GM18520 (cell line): Measurements from ENCODE around the gene PIP4K2B.
A peak's percentile ranks its signal among the peaks of the same experiment; 100 is the strongest.
"Not testable (repeated sequence)": the region's sequence is repeated elsewhere in the genome, so short reads cannot be mapped to it uniquely, and the experiment has no call there.

ENCODE experiments used
- ATAC-seq: cut with Tn5 transposase; IDR thresholded peaks from one replicate; pipeline ENCODE4 v1.9.1; 2021; ENCODE audit not compliant: unreplicated experiment

The PIP4K2B gene

GRCh38 chr17:38730526-38731379, 68.6 kb downstream of the PIP4K2B start:
- ATAC-seq, result no peak

DNA sequence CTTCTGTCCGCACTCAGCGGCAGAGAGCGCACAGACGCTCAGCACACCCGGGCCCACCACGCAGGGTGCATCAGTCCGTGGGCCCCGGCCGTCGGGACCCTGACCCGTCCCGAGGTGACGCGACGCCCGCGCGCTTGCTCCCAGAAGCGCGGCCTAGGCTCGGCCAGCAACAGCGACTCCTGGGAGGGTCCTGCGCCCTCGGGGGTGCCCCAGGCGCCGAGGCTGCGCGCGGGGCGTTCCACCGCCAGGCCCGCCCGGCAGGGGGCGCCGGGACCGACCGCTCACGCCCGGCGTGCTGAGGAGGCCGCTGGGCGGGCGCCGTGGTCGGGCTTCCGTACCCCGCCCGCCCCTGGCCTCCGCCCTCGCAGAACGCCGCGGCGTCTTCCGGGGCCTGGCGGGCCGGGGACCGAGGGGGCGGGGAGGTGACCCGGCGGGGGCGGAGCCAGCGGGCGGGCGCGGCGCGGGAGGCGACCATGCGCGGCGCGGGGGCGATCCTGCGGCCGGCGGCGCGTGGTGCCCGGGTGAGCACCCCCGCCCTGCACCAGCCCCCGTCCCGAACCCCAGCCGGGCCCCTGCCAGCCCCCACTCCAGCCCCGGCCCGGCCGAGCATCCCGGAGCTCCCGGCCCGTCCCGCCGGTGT, 69.3 kb downstream of the PIP4K2B start, which contains the start of gene CISD3:
Gene CISD3 (plus strand): TSS at position 456 of the 640 bp plus-strand sequence. CDS start 18 bp downstream, at position 474.
- ATAC-seq, result peak; percentile 69

GRCh38 chr17:38729368-38729885, 69.9 kb downstream of the PIP4K2B start:
- no peak for ATAC-seq

GRCh38 chr17:38728290-38728831, 71.0 kb downstream of the PIP4K2B start:
- ATAC-seq, result no peak

DNA sequence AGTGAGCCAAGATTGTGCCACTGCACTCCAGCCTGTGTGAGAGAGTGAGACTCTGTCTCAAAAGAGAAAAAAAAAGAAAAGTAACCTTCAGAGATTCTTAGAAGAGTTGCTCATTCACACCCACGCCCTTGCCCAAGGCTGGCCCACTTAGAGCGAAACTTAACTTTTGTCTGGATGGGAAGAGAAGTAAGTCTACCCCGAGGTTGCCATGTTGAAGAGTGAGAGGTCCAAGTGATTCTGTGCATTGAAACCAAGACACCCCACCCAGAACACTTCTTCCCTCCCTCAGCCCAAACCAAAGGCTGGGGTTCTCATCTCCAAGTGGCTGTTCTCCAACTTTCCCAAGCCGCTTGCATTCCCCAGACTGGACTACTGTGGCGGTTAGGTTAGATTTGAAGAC, 71.6 kb downstream of the PIP4K2B start:
- ATAC-seq, result no peak

GRCh38 chr17:38726145-38726544, 73.2 kb downstream of the PIP4K2B start:
- ATAC-seq, result not testable (repeated sequence)

DNA sequence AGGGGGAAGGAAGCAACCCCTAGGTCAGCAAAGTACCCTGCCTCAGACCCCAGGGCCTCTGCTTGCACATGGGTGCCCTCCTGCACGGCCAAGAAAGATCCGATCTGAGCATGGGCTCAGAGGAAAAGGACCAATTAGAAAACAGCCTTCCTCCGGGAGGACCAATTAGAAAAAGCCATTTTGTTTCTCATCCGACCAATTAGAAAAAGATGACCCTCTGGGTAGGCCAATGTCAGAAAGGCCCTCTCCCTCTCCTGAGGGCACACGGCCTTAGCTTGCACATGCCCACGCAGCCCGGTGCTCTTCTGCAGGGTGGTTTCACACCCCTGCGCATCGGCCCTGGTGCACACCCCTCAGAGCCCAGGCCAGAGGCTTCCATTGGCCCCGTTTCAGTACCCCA, 74.3 kb downstream of the PIP4K2B start:
- ATAC-seq, result no peak

- no peak for ATAC-seq
Observed at GRCh38 chr17:38724337-38724988, 74.9 kb downstream of the PIP4K2B start.

DNA sequence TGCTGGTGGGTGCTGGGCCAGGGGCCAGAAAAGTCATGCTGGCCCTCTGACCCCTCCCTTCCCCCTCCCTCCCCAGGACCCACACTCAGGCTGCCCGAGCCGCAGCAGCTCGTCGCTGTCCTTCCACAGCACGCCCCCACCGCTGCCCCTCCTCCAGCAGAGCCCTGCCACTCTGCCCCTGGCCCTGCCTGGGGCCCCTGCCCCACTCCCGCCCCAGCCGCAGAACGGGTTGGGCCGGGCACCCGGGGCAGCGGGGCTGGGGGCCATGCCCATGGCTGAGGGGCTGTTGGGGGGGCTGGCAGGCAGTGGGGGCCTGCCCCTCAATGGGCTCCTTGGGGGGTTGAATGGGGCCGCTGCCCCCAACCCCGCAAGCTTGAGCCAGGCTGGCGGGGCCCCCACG, 77.6 kb downstream of the PIP4K2B start:
- no peak for ATAC-seq

DNA sequence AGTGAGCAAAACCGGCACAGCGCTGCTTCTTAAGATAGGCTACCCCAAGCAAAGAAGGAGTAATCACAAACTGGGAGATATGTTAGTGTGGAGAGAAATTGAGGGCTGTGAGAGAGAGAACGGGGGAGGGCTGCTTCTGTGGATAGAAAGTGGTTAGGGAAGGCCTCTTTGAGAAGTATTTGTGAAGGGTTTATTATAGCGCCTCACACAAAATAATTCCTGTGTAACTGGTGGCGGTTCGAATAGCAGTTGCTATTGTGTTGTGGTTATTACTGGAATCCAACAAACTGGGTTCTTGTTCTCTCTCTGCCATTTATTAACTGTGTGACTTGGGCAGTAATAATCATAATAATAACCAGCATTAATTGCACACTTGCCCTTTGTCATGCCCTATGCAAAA, 78.4 kb downstream of the PIP4K2B start:
- ATAC-seq, result no peak

DNA sequence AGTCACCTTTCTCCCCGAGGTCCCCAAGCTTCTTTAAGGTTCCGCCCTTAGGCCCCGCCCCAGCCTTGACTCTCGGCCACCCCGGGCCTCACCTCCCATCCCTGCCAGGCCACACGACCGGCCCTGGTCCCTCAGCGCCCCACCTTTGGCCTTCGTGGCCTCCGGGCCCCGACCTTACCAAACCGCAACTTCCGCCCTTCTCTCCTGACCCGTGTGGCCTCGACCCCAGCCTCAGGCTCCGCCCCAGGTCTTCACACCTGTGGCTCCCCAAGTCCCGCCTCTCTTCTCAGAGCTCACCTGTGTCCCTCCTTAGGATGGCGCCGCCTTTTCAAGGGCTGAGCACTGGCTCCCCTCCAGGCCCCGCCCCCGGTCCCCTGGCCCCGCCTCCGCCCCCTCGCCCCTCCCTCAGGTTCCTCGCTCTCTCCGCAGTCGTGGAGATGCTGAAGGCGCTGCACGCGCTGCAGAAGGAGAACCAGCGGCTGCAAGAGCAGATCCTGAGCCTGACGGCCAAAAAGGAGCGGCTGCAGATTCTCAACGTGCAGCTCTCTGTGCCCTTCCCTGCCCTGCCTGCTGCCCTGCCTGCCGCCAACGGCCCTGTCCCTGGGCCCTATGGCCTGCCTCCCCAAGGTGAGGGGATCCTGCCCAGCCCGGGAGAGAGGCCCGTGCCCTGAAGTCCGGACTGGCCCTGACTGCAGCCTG, 79.3 kb downstream of the PIP4K2B start:
- ATAC-seq, result no peak

- no peak for ATAC-seq
Observed at GRCh38 chr17:38719289-38719942, 79.9 kb downstream of the PIP4K2B start.

DNA sequence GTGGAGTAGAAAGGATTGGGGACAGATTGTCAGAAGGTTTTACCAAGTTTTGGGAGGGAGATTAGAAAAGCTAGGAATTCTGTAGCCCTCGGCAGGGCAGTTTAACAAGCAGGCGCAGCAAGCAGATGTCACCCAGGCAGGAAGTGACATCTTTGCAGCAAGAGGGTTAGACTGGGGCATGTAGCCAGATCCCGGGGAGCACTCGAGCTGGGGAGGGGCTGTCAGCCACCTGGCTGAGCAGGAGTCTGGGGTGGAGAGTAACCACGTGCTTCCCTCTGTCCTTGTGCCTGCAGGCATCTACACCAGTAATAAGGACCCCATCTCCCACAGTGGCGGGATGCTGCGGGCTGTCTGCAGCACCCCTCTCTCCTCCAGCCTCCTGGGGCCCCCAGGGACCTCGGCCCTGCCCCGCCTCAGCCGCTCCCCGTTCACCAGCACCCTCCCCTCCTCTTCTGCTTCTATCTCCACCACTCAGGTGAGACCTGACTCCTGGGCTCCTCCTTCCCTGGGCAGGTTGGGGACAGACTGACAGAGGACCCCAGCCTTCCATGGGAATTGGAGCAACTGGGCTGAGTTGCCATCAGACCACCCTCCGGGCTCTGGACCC, 82.1 kb downstream of the PIP4K2B start:
- no peak for ATAC-seq

GRCh38 chr17:38716368-38717005, 82.9 kb downstream of the PIP4K2B start:
- ATAC-seq, result no peak
